ENCODE results near the gene UBL3. TPM values are rescaled to one million over a fixed set of nuclear protein-coding genes. Genes with fewer than 3 reads are reported as not detected.

The UBL3 gene
- total RNA-seq, 2 donors from 2014 or later, result 33.6 to 44.5 TPM

- no peak overlapping the region for H3K4me3 Mint-ChIP-seq
These were observed 2.1 kb upstream of the UBL3 start for GRCh38 chr13:29852472-29853054.

GRCh38 chr13:29849731-29850212 is 645 bp downstream of the UBL3 start:
- peak overlapping the region; percentile 99 for H3K27ac Mint-ChIP-seq
- H3K9me3 ChIP-seq (ENCODE audit: control insufficient read depth, low read length, poor library complexity, severe bottlenecking), result no peaks in the 10 kb centered on the region
- H3K4me3 Mint-ChIP-seq, result peak overlapping the region; percentile 100
- peaks cover 12% of the 10 kb centered on the region for H3K36me3 Mint-ChIP-seq (ENCODE audit: low read depth)
- peaks cover 25% of the 10 kb centered on the region for H3K4me1 Mint-ChIP-seq
- DNase-seq (peak; percentile 16 to 31 (median 26)), ATAC-seq (peak; percentile 1)
- H3K27me3 Mint-ChIP-seq, result no peaks in the 10 kb centered on the region

More at GRCh38 chr13:29852472-29853054, 2.1 kb upstream of the UBL3 start:
- no peak for ATAC-seq
- peaks cover 10% of the 10 kb centered on the region for H3K36me3 Mint-ChIP-seq (ENCODE audit: low read depth)
- H3K9me3 ChIP-seq (ENCODE audit: control insufficient read depth, low read length, poor library complexity, severe bottlenecking), result no peaks in the 10 kb centered on the region
- no peak for DNase-seq
- peaks cover 18% of the 10 kb centered on the region for H3K4me1 Mint-ChIP-seq
- H3K27ac Mint-ChIP-seq, result no peak overlapping the region
- H3K27me3 Mint-ChIP-seq, result peaks cover 5% of the 10 kb centered on the region

GRCh38 chr13:29849071-29849631 is 1.3 kb downstream of the UBL3 start:
- H3K36me3 Mint-ChIP-seq (ENCODE audit: low read depth), result peaks cover 12% of the 10 kb centered on the region
- no peaks in the 10 kb centered on the region for H3K9me3 ChIP-seq (ENCODE audit: control insufficient read depth, low read length, poor library complexity, severe bottlenecking)
- ATAC-seq (peak; percentile 3), DNase-seq (no peak)
- no peaks in the 10 kb centered on the region for H3K27me3 Mint-ChIP-seq
- H3K4me1 Mint-ChIP-seq, result peaks cover 27% of the 10 kb centered on the region
- H3K27ac Mint-ChIP-seq, result peak overlapping the region; percentile 99
- H3K4me3 Mint-ChIP-seq, result peak overlapping the region; percentile 100

GRCh38 chr13:29847501-29847983 is 2.9 kb downstream of the UBL3 start:
- H3K9me3 ChIP-seq (ENCODE audit: control insufficient read depth, low read length, poor library complexity, severe bottlenecking), result no peaks in the 10 kb centered on the region
- peaks cover 12% of the 10 kb centered on the region for H3K36me3 Mint-ChIP-seq (ENCODE audit: low read depth)
- peak overlapping the region; percentile 99 for H3K27ac Mint-ChIP-seq
- ATAC-seq (no peak), DNase-seq (no peak)
- peaks cover 31% of the 10 kb centered on the region for H3K4me1 Mint-ChIP-seq
- peak overlapping the region; percentile 96 for H3K4me3 Mint-ChIP-seq
- H3K27me3 Mint-ChIP-seq, result no peaks in the 10 kb centered on the region

- DNase-seq (no peak), ATAC-seq (no peak)
- Mint-ChIP-seq H3K4me3 (peak overlapping the region; percentile 96), H3K27ac (peak overlapping the region; percentile 99), H3K36me3 (ENCODE audit: low read depth) (peaks cover 12% of the 10 kb centered on the region), H3K27me3 (no peaks in the 10 kb centered on the region), H3K4me1 (peaks cover 39% of the 10 kb centered on the region)
- H3K9me3 ChIP-seq (ENCODE audit: control insufficient read depth, low read length, poor library complexity, severe bottlenecking), result no peaks in the 10 kb centered on the region
These were observed 3.8 kb downstream of the UBL3 start for GRCh38 chr13:29846475-29847256.

- peaks cover 12% of the 10 kb centered on the region for H3K36me3 Mint-ChIP-seq (ENCODE audit: low read depth)
- H3K9me3 ChIP-seq (ENCODE audit: control insufficient read depth, low read length, poor library complexity, severe bottlenecking), result no peaks in the 10 kb centered on the region
- no peaks in the 10 kb centered on the region for H3K27me3 Mint-ChIP-seq
- DNase-seq (no peak), ATAC-seq (no peak)
- H3K27ac Mint-ChIP-seq, result peak overlapping the region; percentile 1
- H3K4me1 Mint-ChIP-seq, result peaks cover 48% of the 10 kb centered on the region
- no peak overlapping the region for H3K4me3 Mint-ChIP-seq
These were observed 4.9 kb downstream of the UBL3 start for GRCh38 chr13:29845440-29846056.

- H3K27ac Mint-ChIP-seq, result no peak overlapping the region
- H3K4me3 Mint-ChIP-seq, result no peak overlapping the region
- no peak for DNase-seq
- H3K36me3 Mint-ChIP-seq (ENCODE audit: low read depth), result peaks cover 8% of the 10 kb centered on the region
- H3K4me1 Mint-ChIP-seq, result peaks cover 49% of the 10 kb centered on the region
- no peaks in the 10 kb centered on the region for H3K27me3 Mint-ChIP-seq
- H3K9me3 ChIP-seq (ENCODE audit: control insufficient read depth, low read length, poor library complexity, severe bottlenecking), result no peaks in the 10 kb centered on the region
- ATAC-seq, result no peak
These were observed 6.0 kb downstream of the UBL3 start for GRCh38 chr13:29844441-29844840.

- no peaks in the 10 kb centered on the region for H3K9me3 ChIP-seq (ENCODE audit: control insufficient read depth, low read length, poor library complexity, severe bottlenecking)
- Mint-ChIP-seq H3K36me3 (ENCODE audit: low read depth) (peaks cover 2% of the 10 kb centered on the region), H3K4me1 (peaks cover 51% of the 10 kb centered on the region), H3K27ac (peak overlapping the region; percentile 54), H3K27me3 (no peaks in the 10 kb centered on the region), H3K4me3 (no peak overlapping the region)
- DNase-seq (no peak), ATAC-seq (no peak)
These were observed 9.8 kb downstream of the UBL3 start for GRCh38 chr13:29840585-29840984.

- no peaks in the 10 kb centered on the region for H3K27me3 Mint-ChIP-seq
- peaks cover 3% of the 10 kb centered on the region for H3K36me3 Mint-ChIP-seq (ENCODE audit: low read depth)
- H3K4me3 Mint-ChIP-seq, result no peak overlapping the region
- H3K4me1 Mint-ChIP-seq, result peaks cover 41% of the 10 kb centered on the region
- DNase-seq (no peak), ATAC-seq (no peak)
- H3K9me3 ChIP-seq (ENCODE audit: control insufficient read depth, low read length, poor library complexity, severe bottlenecking), result no peaks in the 10 kb centered on the region
- no peak overlapping the region for H3K27ac Mint-ChIP-seq
These were observed 14.9 kb downstream of the UBL3 start for GRCh38 chr13:29835280-29836061.

GRCh38 chr13:29832761-29833298 is 17.6 kb downstream of the UBL3 start:
- Mint-ChIP-seq H3K27ac (no peak overlapping the region), H3K36me3 (ENCODE audit: low read depth) (peaks cover 6% of the 10 kb centered on the region), H3K4me1 (peaks cover 28% of the 10 kb centered on the region), H3K27me3 (no peaks in the 10 kb centered on the region), H3K4me3 (no peak overlapping the region)
- ATAC-seq, result no peak
- H3K9me3 ChIP-seq (ENCODE audit: control insufficient read depth, low read length, poor library complexity, severe bottlenecking), result no peaks in the 10 kb centered on the region
- DNase-seq, result no peak

- Mint-ChIP-seq H3K36me3 (ENCODE audit: low read depth) (peaks cover 6% of the 10 kb centered on the region), H3K27ac (no peak overlapping the region), H3K27me3 (no peaks in the 10 kb centered on the region), H3K4me1 (peaks cover 17% of the 10 kb centered on the region), H3K4me3 (no peak overlapping the region)
- no peak for ATAC-seq
- DNase-seq, result no peak
- H3K9me3 ChIP-seq (ENCODE audit: control insufficient read depth, low read length, poor library complexity, severe bottlenecking), result no peaks in the 10 kb centered on the region
These were observed 20.4 kb downstream of the UBL3 start for GRCh38 chr13:29830000-29830399.

GRCh38 chr13:29819143-29819542 is 31.3 kb downstream of the UBL3 start:
- DNase-seq, result no peak
- no peak for ATAC-seq
- Mint-ChIP-seq H3K4me3 (no peak overlapping the region), H3K4me1 (peaks cover 23% of the 10 kb centered on the region), H3K36me3 (ENCODE audit: low read depth) (no peaks in the 10 kb centered on the region), H3K27ac (no peak overlapping the region), H3K27me3 (no peaks in the 10 kb centered on the region)
- H3K9me3 ChIP-seq (ENCODE audit: control insufficient read depth, low read length, poor library complexity, severe bottlenecking), result no peaks in the 10 kb centered on the region

Measured in T-helper 17 cell (primary cell).